ENCODE measurements around the gene VWA3B.

The VWA3B gene

GRCh38 chr2:98067160-98067559 lies 19.8 kb upstream of the VWA3B start:
- H3K27me3 ChIP-seq (ENCODE audit: control insufficient read depth, insufficient read depth, low read length): no peaks in the 10 kb centered on the region
- no peak for TF ChIP-seq CTCF (IDR thresholded peaks at IDR 0.05)
- H3K4me2 ChIP-seq (ENCODE audit: low read length): no peak overlapping the region
- no peak overlapping the region for H2AFZ ChIP-seq
- no peak overlapping the region for H3K27ac ChIP-seq
- no peaks in the 10 kb centered on the region for H3K79me2 ChIP-seq
- no peaks in the 10 kb centered on the region for H3K4me1 ChIP-seq
- H3K9me3 ChIP-seq (ENCODE audit: control insufficient read depth, low read length): no peaks in the 10 kb centered on the region
- no peak overlapping the region for H3K4me3 ChIP-seq (ENCODE audit: low read depth, low read length)
- H3K9ac ChIP-seq: no peak overlapping the region
- no peaks in the 10 kb centered on the region for H3K36me3 ChIP-seq (ENCODE audit: control insufficient read depth, insufficient read depth, low read length)

- no peak overlapping the region for H3K9ac ChIP-seq
- H3K79me2 ChIP-seq: no peaks in the 10 kb centered on the region
- no peak for TF ChIP-seq CTCF (IDR thresholded peaks at IDR 0.05)
These were observed 16.9 kb upstream of the VWA3B start for GRCh38 chr2:98070081-98070480.

GRCh38 chr2:98072442-98072841 lies 14.5 kb upstream of the VWA3B start:
- Histone ChIP-seq H3K4me3 (ENCODE audit: low read depth, low read length) (no peak overlapping the region), H3K9ac (no peak overlapping the region), H3K4me1 (no peaks in the 10 kb centered on the region), H3K27me3 (ENCODE audit: control insufficient read depth, insufficient read depth, low read length) (no peaks in the 10 kb centered on the region), H3K4me2 (ENCODE audit: low read length) (no peak overlapping the region), H3K36me3 (ENCODE audit: control insufficient read depth, insufficient read depth, low read length) (no peaks in the 10 kb centered on the region), H3K27ac (no peak overlapping the region), H3K9me3 (ENCODE audit: control insufficient read depth, low read length) (no peaks in the 10 kb centered on the region), H2AFZ (no peak overlapping the region), H3K79me2 (no peaks in the 10 kb centered on the region)
- no peak for TF ChIP-seq CTCF (IDR thresholded peaks at IDR 0.05)

More at GRCh38 chr2:98070081-98070480, 16.9 kb upstream of the VWA3B start:
- H3K4me3 ChIP-seq (ENCODE audit: low read depth, low read length): no peak overlapping the region
- no peak overlapping the region for H3K27ac ChIP-seq
- no peaks in the 10 kb centered on the region for H3K36me3 ChIP-seq (ENCODE audit: control insufficient read depth, insufficient read depth, low read length)
- H3K4me2 ChIP-seq (ENCODE audit: low read length): no peak overlapping the region
- H3K9me3 ChIP-seq (ENCODE audit: control insufficient read depth, low read length): no peaks in the 10 kb centered on the region
- H2AFZ ChIP-seq: no peak overlapping the region
- H3K4me1 ChIP-seq: no peaks in the 10 kb centered on the region
- H3K27me3 ChIP-seq (ENCODE audit: control insufficient read depth, insufficient read depth, low read length): no peaks in the 10 kb centered on the region

- no peak overlapping the region for H3K27ac ChIP-seq
- H3K27me3 ChIP-seq (ENCODE audit: control insufficient read depth, insufficient read depth, low read length): no peaks in the 10 kb centered on the region
- H3K4me2 ChIP-seq (ENCODE audit: low read length): no peak overlapping the region
- no peaks in the 10 kb centered on the region for H3K9me3 ChIP-seq (ENCODE audit: control insufficient read depth, low read length)
- H3K4me3 ChIP-seq (ENCODE audit: low read depth, low read length): no peak overlapping the region
- no peak overlapping the region for H3K9ac ChIP-seq
- no peak for TF ChIP-seq CTCF (IDR thresholded peaks at IDR 0.05)
- no peaks in the 10 kb centered on the region for H3K4me1 ChIP-seq
- H2AFZ ChIP-seq: no peak overlapping the region
- H3K36me3 ChIP-seq (ENCODE audit: control insufficient read depth, insufficient read depth, low read length): no peaks in the 10 kb centered on the region
- no peaks in the 10 kb centered on the region for H3K79me2 ChIP-seq
These were observed 8.3 kb upstream of the VWA3B start for GRCh38 chr2:98078701-98079100.

DNA sequence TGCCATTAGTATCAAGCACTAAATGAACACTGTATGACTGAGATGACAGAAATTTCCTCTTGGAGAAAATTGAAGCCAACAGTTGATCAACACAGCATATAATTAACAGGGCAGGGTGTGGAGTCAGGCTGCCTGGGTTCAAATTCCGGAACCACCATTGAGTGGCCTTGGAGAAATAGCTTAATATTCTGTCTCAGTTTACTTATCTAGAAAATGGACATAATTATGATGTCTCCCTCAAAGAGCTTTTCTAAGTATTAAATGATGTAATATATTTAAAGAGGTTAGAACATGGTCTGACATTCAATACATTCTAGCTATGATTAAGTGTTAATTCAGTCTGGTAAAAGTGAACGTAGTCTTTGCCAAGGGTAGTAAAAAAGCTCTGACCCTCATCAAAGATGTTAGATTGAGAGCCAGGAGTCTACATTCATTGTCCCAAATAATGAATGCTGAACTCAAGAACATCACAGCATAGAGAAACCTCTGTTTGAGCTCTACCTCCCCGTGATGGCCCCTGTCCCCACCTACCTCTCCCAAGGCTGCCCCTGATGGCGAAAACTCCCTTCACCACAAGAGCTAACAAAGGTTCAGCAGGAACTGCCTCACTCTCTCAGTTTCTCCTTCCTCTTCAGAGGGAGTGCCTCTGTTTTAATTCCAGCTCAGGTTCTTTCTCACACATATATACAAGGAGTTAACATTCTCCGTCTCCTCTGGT lies 2.7 kb upstream of the VWA3B start:
- no peaks in the 10 kb centered on the region for H3K36me3 ChIP-seq (ENCODE audit: control insufficient read depth, insufficient read depth, low read length)
- no peaks in the 10 kb centered on the region for H3K9me3 ChIP-seq (ENCODE audit: control insufficient read depth, low read length)
- H3K27ac ChIP-seq: no peak overlapping the region
- H3K9ac ChIP-seq: no peak overlapping the region
- no peaks in the 10 kb centered on the region for H3K79me2 ChIP-seq
- H3K4me2 ChIP-seq (ENCODE audit: low read length): no peak overlapping the region
- H2AFZ ChIP-seq: no peak overlapping the region
- H3K4me3 ChIP-seq (ENCODE audit: low read depth, low read length): no peak overlapping the region
- no peaks in the 10 kb centered on the region for H3K4me1 ChIP-seq
- H3K27me3 ChIP-seq (ENCODE audit: control insufficient read depth, insufficient read depth, low read length): no peaks in the 10 kb centered on the region
- TF ChIP-seq CTCF (IDR thresholded peaks at IDR 0.05): no peak

Measured in parathyroid adenoma (tissue), 2 donors.